ENCODE data around the gene FKBP14.

DNA sequence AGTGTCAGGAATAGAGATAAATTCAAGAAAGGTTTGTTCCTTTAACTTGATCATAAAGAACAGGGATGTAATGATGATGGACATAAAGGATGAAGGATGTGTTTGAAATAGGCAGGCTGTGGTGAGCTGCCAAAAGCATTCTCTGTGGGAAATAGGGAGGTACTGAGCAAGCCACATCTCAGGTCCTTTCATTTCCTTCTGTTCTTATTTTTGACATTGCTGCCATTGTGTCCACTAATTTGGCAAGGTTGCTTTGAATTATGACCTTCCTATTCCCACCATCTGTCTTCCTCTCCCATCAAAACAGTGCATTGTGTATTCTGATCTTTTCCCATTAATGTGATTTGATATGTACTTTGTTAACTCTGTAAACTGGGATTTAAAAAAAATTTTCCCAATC, 46.4 kb downstream of the FKBP14 start:
- TF ChIP-seq CTCF (IDR thresholded peaks at IDR 0.05): no peak
- TF ChIP-seq EP300 (IDR thresholded peaks at IDR 0.05): no peak
- no peak for TF ChIP-seq POLR2A (IDR thresholded peaks at IDR 0.05)

All from tibial nerve (tissue), 4 donors.